Loucy (cell line): ENCODE results near the gene GFER.

ENCODE experiments used
- H2AFZ ChIP-seq: fragments of 200-600 bp; sonication (generic); 2 replicates; pipeline ENCODE4 v1.6.0; 2016; ENCODE audit warnings: antibody characterized with exemption, mild to moderate bottlenecking, low read length, moderate library complexity
- H3F3A ChIP-seq: fragments of 200-600 bp; 2 replicates; pipeline ENCODE4 v1.6.0; 2016; ENCODE audit warnings: antibody characterized with exemption, low read depth, mild to moderate bottlenecking
- H3K27me3 ChIP-seq: fragments of 200-600 bp; sonication (generic); 2 replicates; pipeline ENCODE4 v1.6.1; 2014; ENCODE audit warnings: low read length, mild to moderate bottlenecking; ENCODE audit not compliant: insufficient read depth, poor library complexity, severe bottlenecking
- H3K36me3 ChIP-seq: fragments of 200-600 bp; sonication (generic); 2 replicates; pipeline ENCODE4 v1.6.1; 2016; ENCODE audit warnings: low read length; ENCODE audit not compliant: insufficient read depth
- H3K4me1 ChIP-seq: fragments of 200-600 bp; sonication (generic); 2 replicates; pipeline ENCODE4 v1.5.1; 2014; ENCODE audit warnings: low read length, mild to moderate bottlenecking; ENCODE audit not compliant: insufficient read depth, poor library complexity, severe bottlenecking
- H3K4me2 ChIP-seq: fragments of 200-600 bp; sonication (generic); 2 replicates; pipeline ENCODE4 v1.6.0; 2014; ENCODE audit warnings: antibody characterized with exemption, low read length, low read depth, mild to moderate bottlenecking; ENCODE audit not compliant: poor library complexity, severe bottlenecking
- H3K4me3 ChIP-seq: fragments of 200-600 bp; sonication (generic); 2 replicates; pipeline ENCODE4 v1.5.1; 2014; ENCODE audit warnings: low read length, mild to moderate bottlenecking, mixed read lengths; ENCODE audit not compliant: poor library complexity, severe bottlenecking
- H3K79me2 ChIP-seq: fragments of 200-600 bp; sonication (generic); 2 replicates; pipeline ENCODE4 v1.6.1; 2014; ENCODE audit warnings: low read length; ENCODE audit not compliant: insufficient read depth
- H3K9ac ChIP-seq: fragments of 200-600 bp; sonication (generic); 2 replicates; pipeline ENCODE4 v1.6.0; 2014; ENCODE audit warnings: mild to moderate bottlenecking, low read depth, low read length, moderate library complexity; ENCODE audit not compliant: poor library complexity, severe bottlenecking
- H3K9me2 ChIP-seq: fragments of 200-600 bp; sonication (generic); replicated peaks from 2 replicates; pipeline ENCODE4 v1.6.1; 2016; ENCODE audit warnings: low read depth, low read length, mixed read lengths
- H3K9me3 ChIP-seq: fragments of 200-600 bp; sonication (generic); 2 replicates; pipeline ENCODE4 v1.6.1; 2014; ENCODE audit warnings: mild to moderate bottlenecking, antibody characterized with exemption, low read length, low read depth; ENCODE audit not compliant: insufficient read depth
- H4K20me1 ChIP-seq: fragments of 200-600 bp; sonication (generic); 2 replicates; pipeline ENCODE4 v1.6.0; 2014; ENCODE audit warnings: antibody characterized with exemption, low read length, mild to moderate bottlenecking; ENCODE audit not compliant: insufficient read depth, poor library complexity, severe bottlenecking
- EZH2phosphoT487 ChIP-seq: fragments of 200-600 bp; IDR thresholded peaks from 2 replicates; pipeline ENCODE4 v1.6.1; 2018; ENCODE audit warnings: antibody characterized with exemption, mild to moderate bottlenecking, moderate library complexity, borderline replicate concordance
- TF ChIP-seq, protein P1 (sequence below): fragments of 200-600 bp; sonication (generic); conservative IDR thresholded peaks from 2 replicates; pipeline ENCODE4 v1.5.1; 2014; ENCODE audit warnings: mild to moderate bottlenecking, antibody characterized with exemption, low read length

GFER gene

DNA sequence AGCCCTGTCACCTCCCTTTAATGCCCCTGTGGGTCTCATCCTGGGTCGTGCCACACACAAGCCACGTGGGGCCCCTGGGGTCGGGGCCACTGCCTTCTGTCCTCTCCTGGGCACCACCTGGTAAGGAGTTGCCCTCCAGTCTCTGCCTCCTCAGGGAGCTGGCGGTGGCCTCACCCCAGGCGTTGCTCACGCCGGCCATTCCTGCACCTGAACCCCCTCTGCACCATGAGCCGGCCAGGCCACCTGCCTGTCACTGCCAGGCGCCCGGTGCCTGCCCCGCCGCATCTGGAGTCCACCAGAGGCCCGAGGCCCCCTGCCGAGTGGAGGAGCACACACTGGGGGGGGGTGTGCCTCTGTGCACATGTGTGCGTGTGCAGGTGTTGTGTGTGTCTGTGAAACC lies 53.1 kb downstream of the GFER start:
- TF ChIP-seq, protein P1, sequence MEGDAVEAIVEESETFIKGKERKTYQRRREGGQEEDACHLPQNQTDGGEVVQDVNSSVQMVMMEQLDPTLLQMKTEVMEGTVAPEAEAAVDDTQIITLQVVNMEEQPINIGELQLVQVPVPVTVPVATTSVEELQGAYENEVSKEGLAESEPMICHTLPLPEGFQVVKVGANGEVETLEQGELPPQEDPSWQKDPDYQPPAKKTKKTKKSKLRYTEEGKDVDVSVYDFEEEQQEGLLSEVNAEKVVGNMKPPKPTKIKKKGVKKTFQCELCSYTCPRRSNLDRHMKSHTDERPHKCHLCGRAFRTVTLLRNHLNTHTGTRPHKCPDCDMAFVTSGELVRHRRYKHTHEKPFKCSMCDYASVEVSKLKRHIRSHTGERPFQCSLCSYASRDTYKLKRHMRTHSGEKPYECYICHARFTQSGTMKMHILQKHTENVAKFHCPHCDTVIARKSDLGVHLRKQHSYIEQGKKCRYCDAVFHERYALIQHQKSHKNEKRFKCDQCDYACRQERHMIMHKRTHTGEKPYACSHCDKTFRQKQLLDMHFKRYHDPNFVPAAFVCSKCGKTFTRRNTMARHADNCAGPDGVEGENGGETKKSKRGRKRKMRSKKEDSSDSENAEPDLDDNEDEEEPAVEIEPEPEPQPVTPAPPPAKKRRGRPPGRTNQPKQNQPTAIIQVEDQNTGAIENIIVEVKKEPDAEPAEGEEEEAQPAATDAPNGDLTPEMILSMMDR = no peak
- TF ChIP-seq EZH2phosphoT487 = no peak
- no peaks in the 10 kb centered on the region for H3K9me3 ChIP-seq
- H3K9me2 ChIP-seq = no peaks in the 10 kb centered on the region
- no peaks in the 10 kb centered on the region for H3F3A ChIP-seq
- no peaks in the 10 kb centered on the region for H3K79me2 ChIP-seq
- no peak overlapping the region for H3K4me2 ChIP-seq
- no peak overlapping the region for H3K4me3 ChIP-seq
- no peak overlapping the region for H2AFZ ChIP-seq
- H4K20me1 ChIP-seq = no peaks in the 10 kb centered on the region
- no peaks in the 10 kb centered on the region for H3K36me3 ChIP-seq
- no peaks in the 10 kb centered on the region for H3K4me1 ChIP-seq
- H3K27me3 ChIP-seq = no peaks in the 10 kb centered on the region
- no peak overlapping the region for H3K9ac ChIP-seq
